WTC11 (cell line): Measurements from ENCODE around the gene H2BW1.
"Not testable (repeated sequence)": the region's sequence is repeated elsewhere in the genome, so short reads cannot be mapped to it uniquely, and the experiment has no call there.

Source experiments
- E2F1 ChIP-seq: sonication (generic); formaldehyde crosslinking; IDR thresholded peaks from 2 replicates; pipeline ENCODE4 v1.8.0; 2022; ENCODE audit warnings: mild to moderate bottlenecking, missing genetic modification reagents
- HMGXB4 ChIP-seq: sonication (generic); formaldehyde crosslinking; IDR thresholded peaks from 2 replicates; pipeline ENCODE4 v1.8.1; 2023; ENCODE audit warnings: mild to moderate bottlenecking, moderate library complexity, missing genetic modification reagents
- ZBTB21 ChIP-seq: sonication (generic); formaldehyde crosslinking; IDR thresholded peaks from 2 replicates; pipeline ENCODE4 v1.8.1; 2023; ENCODE audit warnings: mild to moderate bottlenecking, missing genetic modification reagents, borderline replicate concordance
- TF ChIP-seq, protein P1 (sequence below): sonication (generic); formaldehyde crosslinking; IDR thresholded peaks from 2 replicates; pipeline ENCODE4 v1.8.1; 2022; ENCODE audit warnings: missing genetic modification reagents, borderline replicate concordance
- TF ChIP-seq, protein P2 (sequence below): fragments of 200-600 bp; IDR thresholded peaks from 2 replicates; pipeline ENCODE4 v1.8.0; 2022; ENCODE audit warnings: antibody characterized with exemption

DNA sequence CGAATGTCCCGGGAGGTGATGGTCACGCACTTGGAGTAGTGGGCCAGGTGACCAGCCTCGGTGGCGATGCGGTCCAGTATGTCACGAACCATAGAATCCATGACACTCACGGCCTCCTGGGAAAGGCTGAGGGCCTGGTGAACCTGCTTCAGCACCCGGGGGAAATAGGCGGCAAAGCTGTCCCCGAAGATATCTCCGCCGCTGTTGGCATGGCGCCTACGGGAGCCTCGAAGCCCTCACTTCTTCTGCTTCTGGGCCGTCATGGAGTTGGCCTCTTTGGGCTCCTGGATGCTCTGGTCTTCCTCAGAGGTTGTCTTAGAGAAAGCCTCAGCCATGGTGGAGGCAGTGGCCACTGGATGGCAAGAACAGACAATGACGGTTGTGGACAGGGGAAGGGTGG, 49.1 kb upstream of the H2BW1 start:
- TF ChIP-seq, protein P1, sequence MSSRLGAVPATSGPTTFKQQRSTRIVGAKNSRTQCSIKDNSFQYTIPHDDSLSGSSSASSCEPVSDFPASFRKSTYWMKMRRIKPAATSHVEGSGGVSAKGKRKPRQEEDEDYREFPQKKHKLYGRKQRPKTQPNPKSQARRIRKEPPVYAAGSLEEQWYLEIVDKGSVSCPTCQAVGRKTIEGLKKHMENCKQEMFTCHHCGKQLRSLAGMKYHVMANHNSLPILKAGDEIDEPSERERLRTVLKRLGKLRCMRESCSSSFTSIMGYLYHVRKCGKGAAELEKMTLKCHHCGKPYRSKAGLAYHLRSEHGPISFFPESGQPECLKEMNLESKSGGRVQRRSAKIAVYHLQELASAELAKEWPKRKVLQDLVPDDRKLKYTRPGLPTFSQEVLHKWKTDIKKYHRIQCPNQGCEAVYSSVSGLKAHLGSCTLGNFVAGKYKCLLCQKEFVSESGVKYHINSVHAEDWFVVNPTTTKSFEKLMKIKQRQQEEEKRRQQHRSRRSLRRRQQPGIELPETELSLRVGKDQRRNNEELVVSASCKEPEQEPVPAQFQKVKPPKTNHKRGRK (CRISPR knock-in tag) = not testable (repeated sequence)
- TF ChIP-seq ZBTB21, HMGXB4, E2F1 (CRISPR knock-in tag): not testable (repeated sequence)
- TF ChIP-seq, protein P2, sequence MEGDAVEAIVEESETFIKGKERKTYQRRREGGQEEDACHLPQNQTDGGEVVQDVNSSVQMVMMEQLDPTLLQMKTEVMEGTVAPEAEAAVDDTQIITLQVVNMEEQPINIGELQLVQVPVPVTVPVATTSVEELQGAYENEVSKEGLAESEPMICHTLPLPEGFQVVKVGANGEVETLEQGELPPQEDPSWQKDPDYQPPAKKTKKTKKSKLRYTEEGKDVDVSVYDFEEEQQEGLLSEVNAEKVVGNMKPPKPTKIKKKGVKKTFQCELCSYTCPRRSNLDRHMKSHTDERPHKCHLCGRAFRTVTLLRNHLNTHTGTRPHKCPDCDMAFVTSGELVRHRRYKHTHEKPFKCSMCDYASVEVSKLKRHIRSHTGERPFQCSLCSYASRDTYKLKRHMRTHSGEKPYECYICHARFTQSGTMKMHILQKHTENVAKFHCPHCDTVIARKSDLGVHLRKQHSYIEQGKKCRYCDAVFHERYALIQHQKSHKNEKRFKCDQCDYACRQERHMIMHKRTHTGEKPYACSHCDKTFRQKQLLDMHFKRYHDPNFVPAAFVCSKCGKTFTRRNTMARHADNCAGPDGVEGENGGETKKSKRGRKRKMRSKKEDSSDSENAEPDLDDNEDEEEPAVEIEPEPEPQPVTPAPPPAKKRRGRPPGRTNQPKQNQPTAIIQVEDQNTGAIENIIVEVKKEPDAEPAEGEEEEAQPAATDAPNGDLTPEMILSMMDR = not testable (repeated sequence)
